GM19351 (cell line): ENCODE results near the gene YIPF3.
"Not testable (repeated sequence)": the region's sequence is repeated elsewhere in the genome, so short reads cannot be mapped to it uniquely, and the experiment has no call there.

Source experiments
- ATAC-seq: cut with Tn5 transposase; IDR thresholded peaks from one replicate; pipeline ENCODE4 v1.9.1; 2021; ENCODE audit warnings: mild to moderate bottlenecking, moderate library complexity; ENCODE audit not compliant: unreplicated experiment

YIPF3 gene

DNA sequence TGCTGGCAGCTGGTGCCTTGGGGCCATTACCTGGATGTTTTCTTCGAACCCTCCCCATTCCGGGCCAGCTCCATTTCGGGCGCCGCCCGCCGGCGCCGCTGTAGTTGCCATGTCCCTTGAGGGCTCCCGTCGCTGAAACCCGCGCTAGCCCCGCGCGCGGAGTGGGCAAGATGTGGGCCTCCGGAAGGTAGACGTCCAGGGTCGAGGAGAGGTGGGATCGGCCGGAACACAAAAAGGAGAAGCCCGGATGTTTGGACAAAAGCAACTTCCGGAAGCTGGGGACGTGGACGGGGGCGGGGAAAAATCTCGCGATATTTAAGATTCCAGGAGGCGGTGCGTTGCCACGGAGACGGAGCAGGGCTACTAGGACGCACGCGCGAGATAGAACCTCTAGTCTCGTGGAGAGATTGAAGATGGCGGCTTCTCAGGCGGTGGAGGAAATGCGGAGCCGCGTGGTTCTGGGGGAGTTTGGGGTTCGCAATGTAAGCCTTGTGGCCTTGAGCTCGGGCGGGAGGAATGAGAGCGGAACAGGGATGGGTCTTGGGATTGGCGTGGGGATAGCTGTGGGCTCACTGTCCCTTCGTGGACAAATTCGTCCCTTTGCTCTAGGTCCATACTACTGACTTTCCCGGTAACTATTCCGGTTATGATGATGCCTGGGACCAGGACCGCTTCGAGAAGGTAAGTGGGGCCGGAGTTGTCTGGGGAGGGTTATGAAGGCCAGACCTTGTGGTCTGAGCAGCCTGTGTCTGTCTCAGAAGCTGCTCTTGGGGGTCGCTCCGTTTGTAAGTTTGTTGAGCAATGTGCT is at the start of gene YIPF3, which contains the start of gene POLR1C:
Gene YIPF3, minus strand, starts transcription at position 230 of the 808 bp plus-strand sequence. Its CDS starts 119 bp downstream, at position 111.
Gene POLR1C, plus strand, starts transcription at position 393 of the 808 bp plus-strand sequence. Its CDS starts 21 bp downstream, at position 414.
- ATAC-seq = peak; percentile 90

DNA sequence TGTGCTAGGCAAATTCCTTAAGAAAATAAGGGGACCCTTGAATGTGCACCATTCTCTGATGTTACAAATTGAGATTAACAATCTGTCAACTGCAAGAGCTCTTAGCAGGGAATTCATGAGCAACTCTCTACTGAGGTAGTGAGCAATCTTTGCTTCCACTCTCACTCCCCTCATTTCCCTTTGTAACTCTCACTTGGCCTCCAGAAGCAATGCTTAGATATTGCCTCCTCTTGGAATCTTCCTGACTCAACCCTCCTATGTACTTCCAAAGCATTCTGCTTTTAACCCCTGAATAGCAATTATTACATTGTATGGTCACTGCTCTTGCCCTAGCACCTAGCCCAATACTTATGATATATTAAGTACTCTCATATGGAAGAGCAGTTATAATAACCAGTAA is 42.6 kb upstream of the YIPF3 start:
- no peak for ATAC-seq

DNA sequence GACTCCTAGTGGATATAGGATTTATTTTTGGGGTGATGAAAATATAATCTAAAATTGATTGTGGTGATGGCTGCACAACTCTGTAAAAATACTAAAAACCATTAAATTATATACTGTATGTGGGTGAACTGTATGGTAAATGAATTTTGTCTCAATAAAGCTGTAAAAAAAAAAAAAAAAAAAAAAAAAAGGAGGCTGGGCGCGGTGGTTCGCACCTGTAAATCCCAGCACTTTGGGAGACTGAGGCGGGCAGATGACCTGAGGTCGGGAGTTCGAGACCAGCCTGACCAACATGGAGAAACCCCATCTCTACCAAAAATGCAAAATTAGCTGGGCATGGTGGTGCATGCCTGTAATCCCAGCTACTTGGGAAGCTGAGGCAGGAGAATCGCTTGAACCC is 40.9 kb upstream of the YIPF3 start:
- ATAC-seq = not testable (repeated sequence)

DNA sequence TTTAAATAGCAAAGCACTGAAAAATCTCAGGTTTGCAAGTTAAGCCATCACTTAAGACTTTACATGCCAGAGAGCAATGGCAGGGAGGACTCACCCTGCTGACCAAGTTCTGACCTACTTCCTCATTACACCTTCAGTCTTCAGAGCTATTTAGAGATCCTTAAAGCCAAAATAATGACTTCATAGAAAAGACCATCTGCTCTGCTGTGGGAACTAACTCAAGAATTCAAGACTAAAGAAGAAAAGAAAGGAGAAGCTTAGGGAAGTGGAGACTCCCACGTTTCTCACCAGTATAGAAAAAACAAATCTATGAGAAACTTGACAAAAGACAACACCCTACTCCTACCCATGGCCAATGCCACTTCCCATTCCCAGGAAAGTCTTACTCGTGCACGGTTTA is 30.5 kb upstream of the YIPF3 start:
- no peak for ATAC-seq

DNA sequence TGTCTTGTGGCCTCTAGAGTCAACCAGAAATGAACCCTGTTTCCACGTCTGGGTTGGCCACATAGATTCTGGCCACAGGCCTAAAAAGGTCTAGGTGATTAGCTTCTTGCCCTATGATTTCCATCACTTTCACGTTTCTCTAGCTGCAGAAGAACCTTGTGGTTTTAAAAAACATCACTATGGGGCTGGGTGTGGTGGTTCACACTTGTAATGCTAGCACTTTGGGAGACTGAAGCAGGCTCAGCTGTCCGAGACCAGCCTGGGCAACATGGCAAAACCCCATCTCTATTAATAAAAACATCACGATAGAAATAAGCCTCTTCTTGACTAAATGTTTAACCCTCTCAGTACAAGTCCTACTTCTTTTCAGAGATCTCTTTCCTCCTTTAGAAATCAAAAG is 27.7 kb upstream of the YIPF3 start:
- no peak for ATAC-seq

DNA sequence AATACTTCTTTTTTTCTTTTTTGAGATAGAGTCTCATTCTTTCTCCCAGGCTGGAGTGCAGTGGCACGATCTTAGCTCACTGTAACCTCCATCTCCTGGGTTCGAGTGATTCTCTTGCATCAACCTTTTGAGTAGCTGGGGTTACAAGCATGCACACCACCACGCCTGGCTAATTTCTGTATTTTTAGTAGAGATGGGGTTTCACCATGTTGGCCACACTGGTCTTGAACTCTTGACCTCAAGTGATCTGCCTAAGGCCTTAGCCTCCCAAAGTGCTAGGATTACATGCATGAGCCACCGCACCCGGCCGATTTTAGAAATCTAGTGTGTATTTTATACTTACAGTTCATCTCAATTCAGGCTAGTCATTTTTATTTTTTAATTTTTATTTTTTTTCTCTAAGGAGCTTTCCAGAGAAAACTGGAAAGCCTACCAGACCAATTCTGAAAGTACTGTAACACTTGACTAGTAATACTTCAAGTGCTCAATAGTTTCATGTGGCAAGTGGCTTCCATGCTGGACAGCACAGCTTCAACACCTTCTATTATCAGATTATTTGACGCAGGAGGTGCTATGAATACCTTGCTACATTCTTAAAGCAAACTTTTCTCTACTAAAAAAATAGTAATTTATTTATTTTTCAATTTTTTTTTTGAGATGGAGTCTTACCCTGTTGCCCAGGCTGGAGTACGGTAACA is 25.2 kb upstream of the YIPF3 start:
- peak; percentile 76 for ATAC-seq

DNA sequence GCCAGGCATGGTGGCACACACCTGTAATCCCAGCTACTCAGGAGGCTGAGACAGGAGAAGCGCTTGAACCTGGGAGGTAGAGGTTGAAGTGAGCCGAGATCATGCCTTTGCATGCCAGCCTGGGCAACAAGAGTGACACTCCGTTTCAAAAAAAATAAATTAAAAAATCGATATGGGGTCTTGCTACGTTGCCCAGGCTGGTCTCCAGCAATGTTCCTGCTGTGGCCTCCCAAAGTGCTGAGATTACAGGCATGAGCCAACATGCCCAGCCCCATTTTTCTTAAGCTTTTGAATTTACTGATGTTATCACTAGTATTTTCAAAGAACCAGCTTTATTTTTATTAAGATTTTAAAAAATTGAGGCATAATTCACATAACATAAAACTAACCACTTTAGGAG is 23.8 kb upstream of the YIPF3 start:
- no peak for ATAC-seq

DNA sequence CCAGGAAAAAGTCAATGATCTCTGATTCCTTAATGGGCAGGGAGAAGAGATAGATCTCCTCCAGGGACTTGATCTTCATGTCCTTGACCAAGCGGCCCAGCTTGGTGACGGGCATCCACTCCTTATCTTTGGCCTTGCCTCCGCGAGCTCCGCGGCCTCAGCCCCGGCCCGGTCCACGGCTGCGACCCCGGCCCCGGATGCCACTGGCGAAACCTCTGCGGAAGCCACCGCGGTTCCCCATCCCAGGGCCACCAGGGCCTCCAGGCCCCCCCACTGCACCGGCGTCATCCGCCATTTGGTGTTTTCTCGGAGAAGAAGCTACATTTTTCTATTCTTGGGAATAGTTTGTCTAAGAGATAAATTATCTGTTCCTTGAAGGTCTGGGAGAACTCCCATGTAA is 22.7 kb upstream of the YIPF3 start:
- not testable (repeated sequence) for ATAC-seq

DNA sequence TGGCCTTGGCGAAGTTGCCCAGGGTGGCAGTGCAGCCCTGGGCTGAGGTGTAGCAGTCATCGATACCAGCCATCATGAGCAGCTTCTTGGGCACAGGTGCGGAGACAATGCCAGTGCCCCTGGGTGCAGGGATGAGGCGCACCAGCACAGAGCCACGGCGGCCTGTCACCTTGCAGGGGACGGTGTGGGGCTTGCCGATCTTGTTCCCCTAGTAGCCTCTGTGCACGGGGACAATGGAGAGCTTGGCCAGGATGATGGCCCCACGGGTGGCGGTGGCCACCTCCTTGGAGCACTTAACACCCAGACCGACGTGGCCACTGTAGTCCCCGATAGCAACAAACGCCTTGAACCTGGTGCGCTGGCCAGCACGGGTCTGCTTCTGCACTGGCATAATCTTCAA is 22.3 kb upstream of the YIPF3 start:
- ATAC-seq = not testable (repeated sequence)

DNA sequence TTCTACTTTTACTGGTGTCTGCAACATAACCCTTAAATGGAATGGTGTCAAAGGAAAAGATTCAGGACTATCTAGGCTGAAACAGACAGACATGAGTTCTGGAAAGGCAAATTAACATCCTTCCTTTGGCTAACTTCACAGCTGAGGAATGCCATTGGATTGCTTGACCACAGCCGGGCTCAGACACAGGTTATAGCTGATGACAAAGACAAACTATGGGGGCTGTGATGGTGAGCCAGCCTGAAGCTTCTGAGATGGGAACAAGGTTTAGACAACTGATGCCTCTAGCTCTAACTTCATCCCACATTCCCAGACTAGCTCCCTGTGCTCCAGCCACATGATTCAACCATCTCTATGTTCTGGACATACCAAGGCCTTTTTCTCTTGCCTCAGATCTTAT is 15.5 kb upstream of the YIPF3 start:
- ATAC-seq = no peak

DNA sequence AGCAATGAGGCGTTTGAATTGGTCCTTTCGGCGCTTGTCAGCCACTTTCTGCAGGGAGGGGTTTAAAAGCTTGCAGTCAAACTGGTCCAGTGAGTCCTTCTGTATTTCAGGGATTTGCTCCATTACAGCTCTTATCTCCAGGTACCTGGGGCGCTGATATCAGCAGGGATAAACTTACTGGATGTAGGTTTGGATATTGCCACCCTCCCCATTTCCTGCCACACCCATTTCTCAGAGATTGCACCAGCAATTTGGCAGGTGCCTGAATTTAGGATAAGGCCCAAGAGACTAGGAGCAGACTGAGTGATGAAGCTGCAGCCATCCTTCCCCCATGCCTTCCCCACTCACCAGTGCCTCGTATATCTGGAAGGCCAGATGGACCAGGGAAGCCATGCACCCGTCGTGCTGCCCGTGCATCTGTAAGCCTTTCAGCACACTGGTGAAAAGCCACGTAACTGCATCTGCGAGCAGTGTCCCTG is 7.8 kb upstream of the YIPF3 start:
- no peak for ATAC-seq

DNA sequence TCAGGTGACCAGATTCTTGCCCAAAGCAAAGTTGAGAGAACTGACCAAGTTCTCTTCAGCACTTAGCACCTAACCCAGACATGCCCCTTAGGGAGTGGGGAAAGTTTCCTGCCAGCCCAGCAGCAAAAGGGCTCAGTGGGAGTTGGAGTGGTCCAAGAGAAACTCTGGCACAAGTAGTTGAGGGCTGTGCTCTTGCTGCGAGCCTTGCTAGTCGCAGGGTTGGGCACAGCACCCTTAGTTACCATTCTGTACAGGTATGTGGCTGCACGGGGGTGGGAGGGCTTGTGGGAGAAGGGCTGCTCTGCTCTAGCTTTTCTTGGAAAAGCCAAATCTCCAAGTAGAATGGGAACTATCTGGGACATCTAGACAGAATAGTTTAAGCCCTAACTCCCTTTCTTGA is 6.6 kb upstream of the YIPF3 start:
- no peak for ATAC-seq

DNA sequence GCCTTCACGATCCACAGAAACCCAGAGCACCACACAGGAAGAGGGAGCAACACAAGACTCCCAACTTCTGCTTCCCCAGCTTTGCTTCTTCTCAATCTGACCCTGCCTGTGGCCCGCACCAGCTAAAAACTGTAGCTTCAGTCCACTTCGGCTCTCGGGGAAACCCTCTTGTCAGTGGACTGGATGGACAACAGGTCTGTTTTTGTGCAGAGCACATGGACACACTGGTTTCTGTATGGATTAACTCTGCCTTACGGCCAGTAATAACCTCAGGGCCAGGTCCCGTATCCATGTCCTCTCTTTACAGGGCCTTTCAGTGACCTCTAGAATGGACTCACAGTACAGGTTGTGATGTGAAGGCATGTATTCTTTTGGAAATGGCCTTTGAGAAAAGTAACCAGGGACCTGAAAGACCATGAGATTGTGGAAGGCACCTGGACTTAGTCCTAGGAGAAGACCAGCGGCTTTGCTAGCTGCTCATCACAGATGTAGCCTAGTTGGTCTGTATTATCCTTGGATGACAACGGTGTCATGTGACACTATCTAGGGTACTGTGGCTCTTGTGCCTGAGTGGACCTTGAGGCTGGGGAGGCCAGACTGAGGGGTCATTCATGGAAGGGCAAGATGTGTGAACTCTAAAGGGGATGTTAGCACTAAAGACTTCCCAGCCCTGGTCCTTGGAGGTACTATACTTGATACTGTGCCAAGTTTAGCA is 6.0 kb upstream of the YIPF3 start:
- no peak for ATAC-seq

DNA sequence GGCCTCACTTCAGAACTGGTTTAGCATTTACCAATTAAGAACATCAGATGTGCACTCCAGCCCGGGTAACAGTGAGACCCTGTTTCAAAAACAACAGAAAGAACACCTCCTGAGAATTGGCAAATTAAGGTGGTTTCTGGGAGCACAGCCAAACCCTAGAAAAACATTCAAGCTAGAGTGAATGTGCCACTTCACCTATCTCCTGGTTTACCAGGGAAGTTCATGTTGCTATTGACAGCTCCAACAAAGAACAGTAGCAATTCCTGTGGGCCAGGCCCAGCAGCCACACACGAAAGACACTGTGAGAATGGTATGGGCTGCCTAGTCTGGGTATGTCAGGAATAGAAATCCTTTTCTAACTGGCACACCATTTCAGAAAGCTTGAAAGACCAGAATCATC is 5.1 kb upstream of the YIPF3 start:
- ATAC-seq = no peak

DNA sequence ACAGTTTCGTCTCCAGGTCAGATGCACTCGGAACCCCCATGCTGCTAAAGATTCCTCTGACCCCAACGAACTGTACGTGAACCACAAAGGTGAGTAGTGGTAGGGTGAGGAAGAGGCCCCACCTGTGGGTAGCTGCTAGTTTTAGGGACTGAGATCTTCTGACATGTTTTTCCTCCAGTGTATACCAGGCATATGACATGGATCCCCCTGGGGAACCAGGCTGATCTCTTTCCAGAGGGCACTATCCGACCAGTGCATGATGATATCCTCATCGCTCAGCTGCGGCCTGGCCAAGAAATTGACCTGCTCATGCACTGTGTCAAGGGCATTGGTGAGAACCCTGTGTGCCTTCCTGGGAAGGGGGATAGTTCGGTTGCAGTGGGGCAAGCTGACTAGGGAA is 3.4 kb upstream of the YIPF3 start:
- no peak for ATAC-seq

DNA sequence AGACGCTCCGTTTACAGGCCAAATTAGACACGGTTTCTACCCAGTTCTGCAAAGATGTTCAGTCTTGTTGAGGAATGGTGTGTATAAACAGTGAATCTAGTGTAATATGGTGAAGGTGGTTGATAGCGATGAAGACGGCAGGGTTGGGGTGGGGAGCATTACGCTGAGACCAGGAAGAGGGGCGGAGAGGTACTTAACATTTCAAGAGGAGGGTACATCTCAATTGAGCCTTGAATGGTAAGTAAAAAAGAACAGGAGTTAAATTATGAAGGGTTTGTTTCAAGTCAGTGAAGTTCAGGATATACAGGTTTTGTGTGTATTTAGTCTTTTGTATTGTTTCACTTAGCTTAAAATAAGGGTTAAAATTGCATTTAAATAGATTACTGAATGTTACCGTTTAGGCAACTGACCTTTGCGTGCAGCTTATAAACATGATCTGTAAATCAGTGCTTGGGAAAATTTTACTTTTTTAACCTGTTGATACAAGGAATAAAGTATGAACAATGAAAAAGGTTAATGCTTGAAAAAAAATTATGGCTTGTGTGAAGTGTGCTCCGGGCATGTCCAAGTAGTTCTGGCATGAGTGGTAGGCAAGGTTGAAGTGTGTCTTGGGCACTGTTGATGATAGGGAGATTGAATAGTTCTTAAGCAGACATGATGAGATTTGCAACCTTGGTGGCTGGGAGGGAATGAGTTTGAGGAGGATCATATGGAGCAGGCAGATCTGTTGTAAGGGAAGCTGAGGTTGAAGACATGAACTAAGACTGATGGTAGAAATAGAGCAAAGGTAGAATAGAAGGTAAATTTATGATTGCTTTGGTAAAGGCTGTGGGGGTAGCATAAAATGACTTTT is 1.0 kb upstream of the YIPF3 start:
- ATAC-seq = no peak

DNA sequence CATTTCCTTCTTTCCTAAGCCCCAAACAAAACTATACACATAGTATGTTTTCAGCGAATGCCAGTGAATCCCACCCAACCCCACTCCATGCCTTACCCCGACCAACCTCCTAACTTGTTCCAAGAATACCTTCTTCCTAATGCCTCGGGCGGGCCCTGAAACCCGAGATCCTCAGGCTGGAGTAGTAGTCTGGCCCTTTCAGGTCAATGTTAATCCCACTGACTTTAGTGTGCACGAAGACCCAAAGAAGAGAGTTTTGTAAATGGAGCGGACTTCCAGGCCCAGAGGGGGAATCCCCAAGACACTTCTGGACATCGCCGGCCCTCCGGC is 394 bp downstream of the YIPF3 start:
- ATAC-seq = no peak

DNA sequence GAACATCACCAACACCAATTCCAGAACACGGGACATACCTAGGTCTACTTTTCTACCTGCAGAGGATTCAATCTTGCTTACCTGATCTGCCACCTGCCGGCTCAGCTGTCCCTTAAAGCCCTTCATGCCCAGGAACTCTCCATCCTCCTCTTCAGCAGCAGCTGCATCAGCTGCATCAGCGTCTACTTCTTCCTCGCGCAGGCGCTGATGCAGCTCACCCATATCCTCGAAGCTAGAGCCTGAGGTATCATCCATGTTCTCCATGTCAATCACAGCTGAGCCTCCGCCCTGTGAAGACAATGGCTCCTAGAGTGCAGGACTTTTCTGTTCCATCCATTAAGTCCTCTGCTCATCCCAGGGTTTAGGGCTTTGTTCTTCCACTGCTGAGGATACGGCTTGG is 918 bp downstream of the YIPF3 start:
- no peak for ATAC-seq

DNA sequence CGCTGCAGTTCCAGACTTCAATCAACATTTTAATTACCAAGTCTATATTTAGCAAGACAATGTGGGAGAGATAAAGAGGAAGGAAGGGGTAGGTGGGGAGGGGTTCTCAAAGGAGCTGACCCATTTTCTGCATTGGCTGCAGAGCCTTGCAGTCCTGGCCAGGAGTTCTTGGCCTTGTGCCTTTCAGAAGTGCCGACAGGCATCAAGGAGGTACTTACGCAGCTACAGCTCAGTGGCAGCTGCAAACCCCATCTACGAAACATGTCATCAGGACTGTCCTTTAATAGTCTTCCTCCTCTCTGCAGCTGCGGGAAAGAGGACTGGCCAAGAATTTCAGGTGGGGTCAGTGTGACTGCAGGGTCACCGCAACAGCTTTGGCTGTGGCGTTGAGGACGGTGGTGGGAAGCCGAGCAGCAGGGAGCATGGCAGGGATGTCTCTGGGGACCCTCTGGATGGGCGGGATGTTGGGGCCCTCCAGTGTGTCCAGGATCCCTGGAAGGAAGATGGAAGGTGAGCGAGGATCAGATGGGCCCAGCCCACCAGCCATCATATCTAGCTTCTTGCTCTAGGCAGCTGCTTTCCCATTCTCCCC is 4.8 kb downstream of the YIPF3 start:
- ATAC-seq = no peak

DNA sequence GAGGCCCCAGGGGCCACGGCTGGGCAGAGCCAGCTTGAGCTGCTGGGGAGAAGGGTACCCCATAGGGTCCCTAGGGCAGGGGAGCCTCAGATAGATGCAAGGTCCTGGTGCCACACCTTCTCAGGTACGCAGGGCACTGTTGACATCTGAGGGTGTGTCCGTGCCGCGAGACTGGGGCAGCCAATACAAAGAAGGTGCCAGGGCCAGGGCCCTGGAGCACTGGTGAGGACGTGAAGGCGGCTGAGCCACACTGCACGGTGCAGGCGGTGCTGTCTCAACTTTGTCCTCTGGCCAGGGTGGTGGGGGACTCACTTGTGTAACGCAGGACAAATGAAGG is 5.9 kb downstream of the YIPF3 start:
- no peak for ATAC-seq
